IMR-90 (cell line): ENCODE results near the gene SGSH. TPM values are rescaled to one million over a fixed set of nuclear protein-coding genes. Genes with fewer than 3 reads are reported as not detected.

Experiments used
- NFE2L2 ChIP-seq: fragments of 150-350 bp; IDR thresholded peaks from 2 replicates; pipeline ENCODE4 v1.6.1; 2016; ENCODE audit warnings: low read depth, mild to moderate bottlenecking, low read length
- RCOR1 ChIP-seq: IDR thresholded peaks from 2 replicates; pipeline ENCODE4 v1.6.1; 2012; ENCODE audit warnings: mild to moderate bottlenecking, low read length, improper control_type of control experiment; ENCODE audit not compliant: insufficient replicate concordance
- RFX5 ChIP-seq: IDR thresholded peaks from 2 replicates; pipeline ENCODE4 v1.8.0; 2012; ENCODE audit warnings: low read depth, mild to moderate bottlenecking, low read length, moderate library complexity
- SMC3 ChIP-seq: fragments of 150-350 bp; IDR thresholded peaks from 2 replicates; pipeline ENCODE4 v1.6.1; 2016; ENCODE audit warnings: low read depth, mild to moderate bottlenecking, antibody characterized with exemption, low read length, moderate library complexity
- polyA plus RNA-seq, 3 experiments: library from polyadenylated mRNA; depleted of rRNA; stranded (reverse); fragments of >200 nt; gene quantifications; 2 replicates each; pipeline ENCODE4 v1.2.3, GENCODE V29; 2012; ENCODE audit warnings: low replicate concordance in 1 of 3
- total RNA-seq: library from RNA; depleted of rRNA; stranded (reverse); fragments of >200 nt; gene quantifications from 2 replicates; pipeline ENCODE4 v1.2.3, GENCODE V29; 2012

Gene SGSH
- total and polyA plus RNA-seq, 2 of the 4 experiments (the other 2 are of a cell fraction), result 3.0 to 41.5 TPM

- TF ChIP-seq RFX5 (no peak), SMC3 (no peak), NFE2L2 (no peak), RCOR1 (no peak)
These were observed 43.4 kb upstream of the SGSH start (continued) for GRCh38 chr17:80263253-80264204.
